C4-2B (cell line): ENCODE measurements around the gene TGFBI.

Source experiments
- CTCF ChIP-seq: fragments of 450-650 bp; conservative IDR thresholded peaks from 2 replicates; pipeline ENCODE4 v1.5.1; 2017; ENCODE audit warnings: mild to moderate bottlenecking
- ZFX ChIP-seq: fragments of 450-650 bp; IDR thresholded peaks from 2 replicates; pipeline ENCODE4 v1.6.1; 2017

- TF ChIP-seq CTCF (no peak), ZFX (no peak)
Observed at GRCh38 chr5:136090319-136090718, 61.5 kb downstream of the TGFBI start.
